Right atrium auricular region (tissue), 2 donors: ENCODE results near the gene APOA1. TPM values are rescaled to one million over a fixed set of nuclear protein-coding genes. Genes with fewer than 3 reads are reported as not detected.

ENCODE experiments used
- DNase-seq: peaks from one replicate; pipeline ENCODE4 v3.0.0-alpha.2; 2019; ENCODE audit warnings: low spot score
- H3K27ac ChIP-seq, 2 donors: fragments of 200-600 bp; sonication (generic); 1 replicate in 1 of 2; 2 replicates in 1 of 2; pipeline ENCODE4 v1.5.1; 2016 to 2019
- H3K27me3 ChIP-seq, 2 donors: fragments of 200-600 bp; sonication (generic); one replicate each; pipeline versions ENCODE4 v1.5.1 to v1.6.0; 2017 to 2019
- H3K36me3 ChIP-seq: fragments of 200-600 bp; sonication (generic); one replicate; pipeline ENCODE4 v1.5.1; 2016
- H3K4me1 ChIP-seq, 2 donors: fragments of 200-600 bp; sonication (generic); one replicate each; pipeline versions ENCODE4 v1.5.1 to v1.6.0; 2017 to 2019
- H3K4me3 ChIP-seq, 2 donors: fragments of 200-600 bp; sonication (generic); 1 replicate in 1 of 2; 2 replicates in 1 of 2; pipeline ENCODE4 v1.5.1; 2017 to 2019; ENCODE audit warnings: mild to moderate bottlenecking in 1 of 2, moderate library complexity in 1 of 2
- H3K9me3 ChIP-seq, 2 donors: fragments of 200-600 bp; sonication (generic); one replicate each; pipeline ENCODE4 v1.5.1; 2019
- CTCF ChIP-seq, 2 donors: fragments of 200-600 bp; sonication (generic); IDR thresholded peaks; one replicate each; pipeline ENCODE4 v1.5.1; 2019; ENCODE audit warnings: antibody characterized with exemption in 2 of 2
- total RNA-seq, 2 donors: library from RNA; depleted of rRNA; stranded (reverse); fragments of >200 nt; gene quantifications; one replicate each; pipeline ENCODE4 v1.1.0, GENCODE V29; 2016

The APOA1 gene
- total RNA-seq, 2 donors from 2014 or later = 4.5 to 9.5 TPM

GRCh38 chr11:116862951-116863350, 25.5 kb upstream of the APOA1 start:
- Histone ChIP-seq H3K36me3 (peaks cover 64% of the 10 kb centered on the region), H3K27ac (no peak overlapping the region), H3K27me3 (no peaks in the 10 kb centered on the region), H3K4me1 (peaks cover 0 to 17% of the 10 kb centered on the region in 2 donors), H3K9me3 (no peaks in the 10 kb centered on the region), H3K4me3 (no peak overlapping the region)
- no peak for TF ChIP-seq CTCF (IDR thresholded peaks at IDR 0.05)
- DNase-seq = no peak

GRCh38 chr11:116862185-116862584, 24.8 kb upstream of the APOA1 start:
- DNase-seq = no peak

GRCh38 chr11:116861539-116861938, 24.1 kb upstream of the APOA1 start:
- Histone ChIP-seq H3K9me3 (no peaks in the 10 kb centered on the region), H3K4me1 (peaks cover 0 to 7% of the 10 kb centered on the region in 2 donors), H3K36me3 (peaks cover 71% of the 10 kb centered on the region), H3K27ac (no peak overlapping the region), H3K27me3 (no peaks in the 10 kb centered on the region), H3K4me3 (no peak overlapping the region)
- no peak for DNase-seq
- TF ChIP-seq CTCF (IDR thresholded peaks at IDR 0.05) = no peak

More at GRCh38 chr11:116862185-116862584, 24.8 kb upstream of the APOA1 start:
- TF ChIP-seq CTCF (IDR thresholded peaks at IDR 0.05) = no peak
- no peaks in the 10 kb centered on the region for H3K9me3 ChIP-seq
- H3K4me1 ChIP-seq = peaks cover 0 to 13% of the 10 kb centered on the region in 2 donors
- H3K27ac ChIP-seq = no peak overlapping the region
- no peak overlapping the region for H3K4me3 ChIP-seq
- H3K27me3 ChIP-seq = no peaks in the 10 kb centered on the region
- H3K36me3 ChIP-seq = peaks cover 71% of the 10 kb centered on the region

GRCh38 chr11:116860303-116860702, 22.9 kb upstream of the APOA1 start:
- TF ChIP-seq CTCF (IDR thresholded peaks at IDR 0.05) = no peak
- Histone ChIP-seq H3K4me1 (peaks cover 0 to 6% of the 10 kb centered on the region in 2 donors), H3K27ac (no peak overlapping the region), H3K9me3 (no peaks in the 10 kb centered on the region), H3K4me3 (no peak overlapping the region), H3K36me3 (peaks cover 71% of the 10 kb centered on the region), H3K27me3 (no peaks in the 10 kb centered on the region)
- no peak for DNase-seq

GRCh38 chr11:116859175-116859574, 21.8 kb upstream of the APOA1 start:
- H3K27ac ChIP-seq = no peak overlapping the region
- no peak for TF ChIP-seq CTCF (IDR thresholded peaks at IDR 0.05)
- H3K36me3 ChIP-seq = peaks cover 73% of the 10 kb centered on the region
- no peak for DNase-seq
- peaks cover 0 to 7% of the 10 kb centered on the region in 2 donors for H3K4me1 ChIP-seq
- no peaks in the 10 kb centered on the region for H3K9me3 ChIP-seq
- no peak overlapping the region for H3K4me3 ChIP-seq
- no peaks in the 10 kb centered on the region for H3K27me3 ChIP-seq

- no peaks in the 10 kb centered on the region for H3K9me3 ChIP-seq
- H3K36me3 ChIP-seq = peaks cover 60% of the 10 kb centered on the region
- TF ChIP-seq CTCF (IDR thresholded peaks at IDR 0.05) = no peak
- H3K27me3 ChIP-seq = no peaks in the 10 kb centered on the region
- H3K27ac ChIP-seq = no peak overlapping the region
- H3K4me3 ChIP-seq = no peak overlapping the region
- DNase-seq = no peak
- peaks cover 0 to 19% of the 10 kb centered on the region in 2 donors for H3K4me1 ChIP-seq
Measured at GRCh38 chr11:116857936-116858335, 20.5 kb upstream of the APOA1 start.
